HG03066 (cell line): Measurements from ENCODE around the gene SEMA4D.
A peak's percentile ranks its signal among the peaks of the same experiment; 100 is the strongest.
"Not testable (repeated sequence)": the region's sequence is repeated elsewhere in the genome, so short reads cannot be mapped to it uniquely, and the experiment has no call there.

Source experiments
- ATAC-seq: cut with Tn5 transposase; IDR thresholded peaks from one replicate; pipeline ENCODE4 v1.9.1; 2021; ENCODE audit warnings: low read depth; ENCODE audit not compliant: unreplicated experiment

The SEMA4D gene

DNA sequence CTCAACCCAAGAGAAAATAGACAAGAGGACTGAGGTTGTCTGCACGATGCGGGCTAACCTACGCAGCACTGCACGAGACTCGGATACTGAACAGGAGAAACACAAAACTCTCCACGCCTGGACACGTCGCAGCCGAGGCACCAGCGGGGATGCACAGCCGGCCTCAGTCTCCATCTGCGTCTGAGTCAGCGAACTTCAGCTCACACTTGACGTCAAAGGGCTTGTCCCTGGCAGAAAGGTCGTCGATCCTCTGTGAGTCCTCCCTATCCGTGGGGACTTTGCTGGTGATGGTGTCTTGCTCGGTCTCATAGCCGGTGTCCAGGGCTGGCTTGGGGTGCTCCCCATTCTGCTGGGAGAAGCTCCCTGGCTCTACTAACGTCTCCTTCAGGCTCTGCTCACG, 119.4 kb downstream of the SEMA4D start:
- ATAC-seq = no peak

DNA sequence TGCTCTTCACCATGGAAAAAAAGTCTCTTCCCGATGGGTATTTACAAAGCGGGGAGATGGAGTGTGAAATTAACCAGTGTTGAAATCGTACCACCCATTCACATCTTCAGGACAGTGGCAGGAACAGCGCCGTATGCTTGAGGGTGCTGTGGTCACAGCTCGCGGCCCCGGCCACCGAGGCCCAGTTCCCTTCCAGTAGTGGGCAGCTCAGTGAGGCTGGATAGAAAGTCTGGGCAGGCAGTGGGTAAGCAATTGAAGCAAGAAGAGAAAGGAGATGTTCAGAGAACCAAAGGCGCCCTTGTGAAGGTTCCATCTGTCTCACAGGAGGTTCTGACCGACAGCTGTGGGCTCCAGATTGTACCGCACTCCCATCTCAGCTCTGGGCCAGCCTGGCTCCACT, 120.5 kb downstream of the SEMA4D start:
- no peak for ATAC-seq

- no peak for ATAC-seq
Observed at GRCh38 chr9:89376741-89377351, 121.1 kb downstream of the SEMA4D start.

DNA sequence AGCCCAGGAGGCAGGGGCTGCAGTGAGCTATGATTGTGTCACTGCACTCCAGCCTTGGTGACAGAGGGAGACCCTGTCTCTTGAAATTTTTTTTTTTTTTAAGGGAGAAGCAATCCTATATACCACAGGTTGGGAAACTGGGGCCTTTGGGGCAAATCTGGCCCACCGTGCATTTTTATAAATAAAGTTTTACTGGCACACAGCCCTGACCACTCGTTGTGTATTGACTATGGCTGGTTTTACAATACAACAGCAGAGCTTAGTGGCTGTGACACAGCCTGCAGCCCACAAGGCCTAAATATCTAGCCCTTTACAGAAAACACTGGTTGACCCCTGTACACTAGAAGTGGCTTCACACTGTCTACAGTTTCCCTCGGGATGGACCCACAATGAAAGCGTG, 121.6 kb downstream of the SEMA4D start:
- ATAC-seq = no peak

DNA sequence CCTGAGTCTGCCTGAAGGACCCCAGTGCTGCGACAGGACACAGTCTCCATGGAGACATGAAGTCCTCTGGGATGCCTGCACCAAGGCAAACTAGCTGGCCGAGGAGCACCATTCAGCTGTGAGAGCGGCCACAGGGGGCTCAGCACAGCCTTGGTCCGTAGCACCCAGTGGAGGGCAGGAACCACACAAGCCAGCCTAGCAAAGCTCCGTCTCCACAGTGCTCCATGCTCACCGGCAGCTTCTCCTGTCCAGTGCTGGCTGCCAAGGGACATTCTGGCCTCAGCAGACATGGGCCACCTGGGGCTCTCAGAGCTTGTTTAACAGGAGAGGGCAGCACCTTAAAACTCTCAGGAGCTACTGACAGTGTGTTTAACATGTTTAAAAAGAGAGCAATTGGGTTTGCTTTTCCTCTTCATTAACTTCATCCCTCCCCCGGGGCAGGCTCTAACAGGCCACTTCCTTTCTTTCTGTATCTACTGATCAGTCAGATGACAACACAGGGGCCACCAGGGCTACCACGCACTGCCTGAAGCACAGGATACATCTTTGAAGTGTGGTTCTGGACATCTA, 122.6 kb downstream of the SEMA4D start:
- peak; percentile 62 for ATAC-seq

GRCh38 chr9:89374176-89374575, 123.7 kb downstream of the SEMA4D start:
- no peak for ATAC-seq

GRCh38 chr9:89372979-89373378, 124.9 kb downstream of the SEMA4D start:
- ATAC-seq = no peak

GRCh38 chr9:89372230-89372816, 125.6 kb downstream of the SEMA4D start:
- no peak for ATAC-seq

DNA sequence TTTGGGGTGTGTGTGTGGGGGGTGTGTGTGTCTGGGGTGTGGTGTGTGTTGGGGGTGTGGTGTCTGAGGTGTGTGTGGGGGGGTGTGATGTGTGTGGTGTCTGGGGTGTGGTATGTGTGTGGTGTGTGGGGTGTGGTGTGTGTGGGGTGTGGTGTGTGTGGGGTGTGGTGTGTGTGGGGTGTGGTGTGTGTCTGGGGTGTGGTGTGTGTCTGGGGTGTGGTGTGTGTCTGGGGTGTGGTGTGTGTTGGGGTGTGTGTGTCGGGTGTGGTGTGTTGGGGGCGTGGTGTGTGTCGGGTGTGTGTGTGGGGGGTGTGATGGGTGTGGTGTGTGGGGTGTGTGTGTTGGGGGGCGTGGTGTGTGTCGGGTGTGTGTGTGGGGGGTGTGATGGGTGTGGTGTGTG, 126.1 kb downstream of the SEMA4D start:
- ATAC-seq = not testable (repeated sequence)

DNA sequence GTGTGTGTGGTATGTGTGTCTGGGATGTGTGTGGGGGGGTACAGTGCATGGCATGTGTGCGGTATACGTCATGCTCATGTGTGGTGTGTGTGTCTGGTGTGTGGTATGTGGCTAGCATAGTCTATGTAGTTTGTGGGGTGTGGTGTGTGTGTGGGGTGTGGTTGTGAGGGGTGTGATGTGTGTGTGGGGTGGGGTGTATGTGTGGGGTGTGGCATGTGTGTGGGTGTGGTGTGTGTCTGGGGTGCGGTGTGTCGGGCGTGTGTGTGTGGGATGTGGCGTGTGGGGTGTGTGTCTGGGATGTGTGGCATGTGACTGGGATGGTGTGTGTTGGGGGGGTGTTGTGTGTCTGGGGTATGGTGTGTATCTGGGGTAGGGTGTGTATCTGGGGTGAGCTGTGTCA, 127.3 kb downstream of the SEMA4D start:
- ATAC-seq = no peak

DNA sequence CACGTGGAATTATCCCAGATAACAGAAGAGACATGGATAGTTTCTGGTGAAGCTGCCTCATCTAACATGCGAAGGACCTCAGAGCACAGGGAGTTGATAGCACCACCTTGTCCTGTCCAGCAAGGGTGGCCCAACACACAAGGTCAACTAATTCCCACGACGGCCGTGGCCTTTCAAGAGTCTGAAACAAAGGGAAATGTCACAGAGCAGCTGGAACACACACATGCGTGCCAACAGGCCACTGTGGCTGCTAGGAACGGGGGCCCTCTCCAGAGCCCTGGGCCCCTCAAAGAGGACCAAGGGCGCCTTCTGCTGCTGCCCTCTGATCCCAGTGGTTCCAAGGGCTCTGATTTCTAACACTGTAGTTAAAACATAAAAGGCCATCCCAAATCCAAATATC, 128.9 kb downstream of the SEMA4D start:
- ATAC-seq = no peak

DNA sequence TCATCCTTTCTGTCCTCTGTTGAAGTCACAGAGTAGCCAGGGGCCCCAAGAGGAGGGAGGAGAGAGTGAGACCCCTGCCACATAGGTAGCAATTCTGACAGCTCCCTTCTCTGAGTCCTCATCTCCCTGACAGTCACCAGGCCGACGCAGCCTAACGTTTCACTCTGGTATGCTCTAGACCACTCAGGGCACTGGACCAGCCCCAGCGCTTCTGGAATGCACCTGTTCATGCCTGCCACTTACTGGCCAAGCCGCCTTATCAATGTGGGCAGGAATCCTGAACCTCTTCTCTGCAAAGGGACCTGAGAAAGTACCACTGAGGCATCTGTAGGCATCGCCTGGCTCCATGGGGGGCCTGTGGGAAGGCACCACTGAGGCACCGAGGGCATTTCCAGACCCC, 129.4 kb downstream of the SEMA4D start:
- ATAC-seq = no peak

DNA sequence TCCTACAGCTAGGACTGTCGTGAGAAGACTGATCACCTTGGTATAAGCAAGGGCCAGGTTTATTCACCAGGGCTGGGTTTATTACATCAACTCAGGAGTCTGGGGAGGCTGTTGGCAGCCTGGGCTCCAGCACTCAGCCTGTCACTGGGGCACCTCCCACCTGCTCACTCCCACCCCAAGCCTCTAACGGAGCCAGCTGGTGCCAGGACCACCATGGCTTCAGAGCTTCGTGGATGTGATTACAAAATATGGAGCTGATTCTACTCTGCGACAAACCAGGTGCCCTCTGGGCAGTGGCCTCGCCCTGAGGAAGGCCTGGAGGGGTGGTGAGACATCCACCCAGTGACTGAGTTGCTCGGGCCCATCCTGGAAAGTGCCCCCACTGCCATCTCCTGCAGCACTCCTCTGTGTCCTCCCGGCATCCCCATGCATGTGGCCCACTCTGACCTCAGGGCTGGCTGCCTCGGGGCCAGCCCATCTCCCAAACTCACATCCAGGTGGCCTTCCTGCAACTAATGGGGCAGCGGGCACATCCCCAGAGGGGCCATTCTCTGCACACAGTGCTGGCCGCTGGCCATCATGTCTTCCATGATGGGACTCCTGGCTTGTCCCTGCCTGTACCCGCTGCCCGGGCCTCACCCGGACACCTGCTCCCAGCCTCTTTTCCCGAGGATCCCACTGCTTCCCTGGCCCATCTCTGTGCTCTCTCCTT, 130.0 kb downstream of the SEMA4D start:
- ATAC-seq = no peak

GRCh38 chr9:89367281-89367680, 130.6 kb downstream of the SEMA4D start:
- no peak for ATAC-seq

GRCh38 chr9:89366711-89367110, 131.2 kb downstream of the SEMA4D start:
- no peak for ATAC-seq

- no peak for ATAC-seq
Observed at GRCh38 chr9:89365532-89365912, 132.4 kb downstream of the SEMA4D start.

GRCh38 chr9:89364666-89365531, 133.0 kb downstream of the SEMA4D start:
- ATAC-seq = no peak

DNA sequence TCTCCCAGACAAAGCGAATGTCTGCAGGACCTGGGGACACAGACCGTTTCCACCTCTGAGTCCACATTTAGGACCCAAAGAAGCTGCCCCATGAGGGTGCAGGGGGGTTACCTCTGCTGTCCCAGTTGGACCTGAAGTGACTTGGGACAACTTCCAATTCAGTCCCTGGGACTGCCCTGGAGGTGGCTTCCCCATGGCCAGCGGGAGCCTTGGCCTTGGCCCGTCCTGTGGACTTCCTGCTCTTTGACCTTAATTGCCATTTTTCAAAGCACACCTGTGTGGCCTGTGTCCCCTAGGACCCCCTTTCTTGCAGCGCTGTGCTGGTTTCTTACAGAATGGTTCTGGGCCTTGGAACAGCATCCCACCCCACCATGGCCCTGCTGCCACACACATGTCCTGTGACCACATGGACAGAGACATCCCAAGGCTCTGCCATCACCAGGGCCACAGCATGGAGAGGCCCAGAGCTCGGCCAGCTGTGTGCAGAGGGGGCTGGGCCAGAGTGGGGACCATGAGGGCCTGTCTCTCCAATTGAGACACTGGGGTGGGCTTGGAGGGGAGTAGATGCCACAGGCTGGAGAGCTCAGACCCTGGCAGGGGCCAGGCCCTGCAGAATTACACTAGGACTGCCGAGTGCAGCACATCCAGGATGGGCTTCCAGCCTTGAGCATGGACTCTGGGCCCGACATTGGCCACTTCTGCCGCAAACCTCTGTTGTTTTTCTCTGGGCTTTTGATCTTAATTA, 133.8 kb downstream of the SEMA4D start:
- no peak for ATAC-seq

DNA sequence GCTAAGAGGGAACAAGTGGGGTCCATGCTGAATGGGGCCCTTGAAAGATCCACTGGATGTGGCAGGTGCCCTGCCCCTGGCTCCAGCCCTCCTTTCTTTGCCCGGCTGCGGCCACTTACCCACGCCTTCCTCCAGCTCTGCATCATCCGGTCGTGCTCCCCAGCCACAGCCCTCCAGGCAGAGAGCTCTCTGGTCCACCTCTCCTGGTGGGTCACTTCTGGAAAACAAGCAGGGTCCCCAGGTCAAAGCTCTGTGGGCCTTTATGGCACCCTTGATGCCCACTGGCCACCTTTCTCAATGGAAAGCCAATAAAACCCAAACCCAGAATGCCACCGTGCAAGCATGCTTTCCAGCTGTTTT, 134.6 kb downstream of the SEMA4D start:
- ATAC-seq = no peak

DNA sequence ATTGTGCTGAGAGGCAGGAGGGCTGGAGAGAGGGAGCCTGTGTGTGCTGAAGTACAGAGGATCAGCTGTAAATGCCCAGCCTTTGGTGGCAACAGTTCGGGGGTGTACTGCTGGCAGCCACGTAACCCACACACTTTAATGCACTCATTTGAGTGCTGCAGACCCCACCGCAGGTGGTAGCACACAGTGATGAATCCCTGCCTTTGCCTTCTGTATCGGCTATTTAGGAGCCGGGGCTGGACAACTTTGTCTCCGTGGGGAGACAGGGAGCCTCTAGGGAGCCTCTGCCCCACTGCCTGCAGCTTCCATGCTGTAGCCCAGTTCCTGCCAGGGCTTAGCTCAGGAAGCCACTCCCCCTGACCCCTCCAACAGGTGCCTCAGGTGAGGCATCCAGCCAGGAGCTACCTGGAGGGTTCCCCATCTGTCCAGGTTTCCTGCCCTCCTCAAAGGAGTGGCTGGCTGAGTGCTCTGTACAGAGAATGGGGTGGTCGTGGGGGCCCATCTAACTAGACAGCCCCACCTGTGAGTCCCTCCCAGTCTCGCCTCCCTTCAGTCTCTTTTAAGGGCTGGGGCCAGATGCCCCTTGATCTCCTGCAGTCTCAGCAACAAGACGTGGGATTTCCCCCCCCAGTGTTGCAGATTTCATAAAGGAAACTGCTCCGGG, 135.1 kb downstream of the SEMA4D start:
- ATAC-seq = no peak
